K562 (cell line): Measurements from ENCODE around the gene MAP2K7. TPM values are rescaled to one million over a fixed set of nuclear protein-coding genes. Genes with fewer than 3 reads are reported as not detected.

ENCODE experiments used
- ATAC-seq: fragments of 200-7000 bp; cut with Tn5 transposase; 3 replicates; pipeline ENCODE4 v1.9.1; 2020; ENCODE audit warnings: moderate library complexity
- BruUV-seq: library from RNA; stranded (reverse); fragments of 400-500 nt; replicated peaks from 2 replicates; lab custom pipeline; 2021; lab: Mats Ljungman, UMichigan
- CTCF ChIA-PET: fragments of 300-600 bp; formaldehyde crosslinking; extraction: SDS; loops from one replicate; lab custom pipeline; 2021; ENCODE audit warnings: low intra/inter-chr PET ratio; lab: Yijun Ruan, JAX
- POLR2A ChIA-PET: fragments of 300-600, 350-650 bp; sonication (Branson Sonifier 250); formaldehyde crosslinking; extraction: SDS; loops from one replicate; lab custom pipeline; 2021; ENCODE audit warnings: antibody characterized with exemption, inconsistent platforms; lab: Yijun Ruan, JAX
- DNase-seq, 4 experiments: peaks; one replicate each; pipeline versions ENCODE4 v3.0.0 to v3.0.0-alpha.2; 2011 to 2018; ENCODE audit warnings: low spot score in 3 of 4, mixed read lengths in 3 of 4; ENCODE audit errors: extremely low read depth in 1 of 4
- FAIRE-seq: peaks from 2 replicates; lab custom pipeline; 2011; peaks lifted over from hg19 to GRCh38; lab: Jason Lieb, UNC
- H2AFZ ChIP-seq: 2 replicates; pipeline ENCODE4 v1.6.0; 2011; ENCODE audit warnings: low read depth, low read length, control low read depth, inconsistent platforms
- H3K27ac ChIP-seq: fragments of 200-600 bp; 3 replicates; pipeline ENCODE4 v1.8.0; 2011; ENCODE audit warnings: low read depth, mild to moderate bottlenecking, control low read depth, inconsistent platforms, low read length, moderate library complexity, mixed read lengths; ENCODE audit errors: extremely low read depth
- H3K27me3 ChIP-seq, 2 experiments: fragments of 300-600 bp in 1 of 2; 2 replicates in 1 of 2; 3 replicates in 1 of 2; pipeline versions ENCODE4 v1.6.0 to v1.8.0; 2011; ENCODE audit warnings: inconsistent platforms in 2 of 2, low read length in 2 of 2, mild to moderate bottlenecking in 1 of 2, mixed read lengths in 1 of 2, moderate library complexity in 1 of 2; ENCODE audit not compliant: control insufficient read depth in 2 of 2, insufficient read depth in 2 of 2
- H3K36me3 ChIP-seq: fragments of 300-600 bp; 3 replicates; pipeline ENCODE4 v1.8.0; 2011; ENCODE audit warnings: mild to moderate bottlenecking, low read length, inconsistent platforms; ENCODE audit not compliant: control insufficient read depth, insufficient read depth
- H3K4me1 ChIP-seq, 2 experiments: fragments of 200-600 bp in 1 of 2; replicated peaks in 1 of 2; 2 replicates in 1 of 2; 3 replicates in 1 of 2; pipeline versions ENCODE4 v1.5.1 to v1.8.0; 2011; ENCODE audit warnings: inconsistent platforms in 2 of 2, low read length in 2 of 2, mild to moderate bottlenecking in 1 of 2, mixed read lengths in 1 of 2, moderate library complexity in 1 of 2; ENCODE audit not compliant: control insufficient read depth in 2 of 2, insufficient read depth in 2 of 2
- H3K4me2 ChIP-seq: 2 replicates; pipeline ENCODE4 v1.6.1; 2011; ENCODE audit warnings: low read length, control low read depth, inconsistent platforms, mixed read lengths; ENCODE audit not compliant: insufficient read depth
- H3K4me3 ChIP-seq: fragments of 200-600 bp; sonication (generic), shearing (Covaris generic); 2 replicates; pipeline ENCODE4 v1.5.1; 2016; ENCODE audit warnings: control low read depth, inconsistent platforms
- H3K79me2 ChIP-seq: fragments of 200-600 bp; 3 replicates; pipeline ENCODE4 v1.8.0; 2011; ENCODE audit warnings: low read length, inconsistent platforms; ENCODE audit not compliant: control insufficient read depth, insufficient read depth
- H3K9ac ChIP-seq, 2 experiments: 2 replicates each; pipeline versions ENCODE4 v1.6.0 to v1.6.1; 2011; ENCODE audit warnings: low read depth in 2 of 2, low read length in 2 of 2, control low read depth in 1 of 2, inconsistent platforms in 1 of 2, mild to moderate bottlenecking in 1 of 2, mixed read lengths in 1 of 2; ENCODE audit not compliant: insufficient read depth in 1 of 2
- H3K9me1 ChIP-seq: one replicate; pipeline ENCODE4 v1.6.0; 2011; ENCODE audit warnings: inconsistent platforms, mild to moderate bottlenecking, low read length, moderate library complexity; ENCODE audit not compliant: control insufficient read depth, insufficient read depth
- H3K9me3 ChIP-seq: replicated peaks from 2 replicates; pipeline ENCODE4 v1.5.1; 2011; ENCODE audit warnings: low read depth, low read length, inconsistent platforms; ENCODE audit not compliant: control insufficient read depth, insufficient read depth
- H4K20me1 ChIP-seq: replicated peaks from 2 replicates; pipeline ENCODE4 v1.6.1; 2011; ENCODE audit warnings: low read length, inconsistent platforms, mixed read lengths; ENCODE audit not compliant: control insufficient read depth, insufficient read depth
- CHD4 ChIP-seq: fragments of 200-600 bp; sonication (generic); IDR thresholded peaks from 3 replicates; pipeline ENCODE4 v1.6.1; 2012; ENCODE audit warnings: low read depth, mild to moderate bottlenecking, mixed read lengths, low read length, inconsistent platforms; ENCODE audit not compliant: insufficient read depth, insufficient replicate concordance, poor library complexity, severe bottlenecking
- CREB1 ChIP-seq, 2 experiments: sonication (generic) in 1 of 2; formaldehyde crosslinking in 1 of 2; IDR thresholded peaks; 2 replicates each; pipeline versions ENCODE4 v1.6.1 to v1.8.0; 2012 to 2022; ENCODE audit warnings: inconsistent platforms in 1 of 2, mild to moderate bottlenecking in 1 of 2, missing genetic modification reagents in 1 of 2, moderate library complexity in 1 of 2
- ELF1 ChIP-seq: fragments of 200-800 bp; sonication (Bioruptor generic); IDR thresholded peaks from 2 replicates; pipeline ENCODE4 v1.6.1; 2016; ENCODE audit warnings: missing genetic modification characterization, missing compliant biosample characterization
- GABPB2 ChIP-seq: fragments of 250-450 bp; sonication (Bioruptor Pico); conservative IDR thresholded peaks from 2 replicates; pipeline ENCODE4 v1.5.1; 2021; ENCODE audit warnings: mild to moderate bottlenecking
- HCFC1 ChIP-seq: IDR thresholded peaks from 2 replicates; pipeline ENCODE4 v1.6.1; 2012; ENCODE audit warnings: low read depth, low read length, improper control_type of control experiment
- HDGF ChIP-seq: fragments of 450-650 bp; IDR thresholded peaks from 2 replicates; pipeline ENCODE4 v1.6.1; 2016
- HMGXB4 ChIP-seq: sonication (generic); formaldehyde crosslinking; IDR thresholded peaks from 2 replicates; pipeline ENCODE4 v1.8.1; 2023; ENCODE audit warnings: mild to moderate bottlenecking, missing genetic modification reagents
- KLF16 ChIP-seq: IDR thresholded peaks from 2 replicates; pipeline ENCODE4 v1.6.1; 2016; ENCODE audit warnings: antibody characterized with exemption
- L3MBTL2 ChIP-seq: fragments of 450-650 bp; IDR thresholded peaks from 2 replicates; pipeline ENCODE4 v1.6.1; 2016; ENCODE audit warnings: mild to moderate bottlenecking, moderate library complexity
- LCOR ChIP-seq: sonication (generic); formaldehyde crosslinking; IDR thresholded peaks from 2 replicates; pipeline ENCODE4 v1.8.0; 2022; ENCODE audit warnings: mild to moderate bottlenecking, missing genetic modification reagents
- MYBL2 ChIP-seq, 2 experiments: fragments of 450-650 bp in 1 of 2; sonication (generic) in 1 of 2; formaldehyde crosslinking in 1 of 2; IDR thresholded peaks; 2 replicates each; pipeline versions ENCODE4 v1.6.1 to v1.8.1; 2017 to 2022; ENCODE audit warnings: borderline replicate concordance in 1 of 2, inconsistent platforms in 1 of 2, low read depth in 1 of 2, mild to moderate bottlenecking in 1 of 2, missing genetic modification reagents in 1 of 2, moderate library complexity in 1 of 2
- NONO ChIP-seq, 2 experiments: fragments of 200-400 bp in 1 of 2; fragments of 450-650 bp in 1 of 2; formaldehyde crosslinking in 1 of 2; IDR thresholded peaks; 2 replicates each; pipeline ENCODE4 v1.6.1; 2017; ENCODE audit warnings: low read depth in 2 of 2, mild to moderate bottlenecking in 2 of 2, moderate library complexity in 2 of 2, low read length in 1 of 2
- RB1 ChIP-seq: fragments of 450-650 bp; IDR thresholded peaks from 2 replicates; pipeline ENCODE4 v1.6.1; 2017; ENCODE audit warnings: low read depth, mild to moderate bottlenecking
- SPI1 ChIP-seq: IDR thresholded peaks from 2 replicates; pipeline ENCODE4 v1.6.1; 2011; ENCODE audit warnings: low read depth, low read length, control low read depth, borderline replicate concordance
- SUPT5H ChIP-seq: fragments of 450-650 bp; IDR thresholded peaks from 2 replicates; pipeline ENCODE4 v1.6.1; 2016
- TAF1 ChIP-seq: IDR thresholded peaks from 2 replicates; pipeline ENCODE4 v1.6.1; 2011; ENCODE audit warnings: mild to moderate bottlenecking, low read length, moderate library complexity; ENCODE audit not compliant: insufficient read depth, control insufficient read depth, severe bottlenecking; ENCODE audit errors: extremely low read depth
- YY1 ChIP-seq, 3 experiments: IDR thresholded peaks; 2 replicates each; pipeline ENCODE4 v1.6.1; 2011; ENCODE audit warnings: low read length in 2 of 3, mild to moderate bottlenecking in 2 of 3, moderate library complexity in 2 of 3, borderline replicate concordance in 1 of 3, control low read depth in 1 of 3, low read depth in 1 of 3; ENCODE audit not compliant: insufficient read depth in 3 of 3, insufficient replicate concordance in 2 of 3, control insufficient read depth in 1 of 3, insufficient read length in 1 of 3; ENCODE audit errors: extremely low read depth in 1 of 3
- WGBS: fragments of 100-300 bp; shearing (Covaris generic); methylation state at CpG from one replicate; pipeline ENCODE4 v1.1.6; 2016; ENCODE audit warnings: low coverage, mixed read lengths; ENCODE audit not compliant: insufficient coverage; ENCODE audit errors: missing lambda C conversion rate; 5-methylcytosine and 5-hydroxymethylcytosine counted together
- in situ Hi-C: fragments of 300-500 bp; cut with MboI; formaldehyde crosslinking; loops from 4 replicates; pipeline ENCODE4 v1.15.0; 2018; ENCODE audit warnings: inconsistent platforms, mixed read lengths
- intact Hi-C: fragments of 100-400 bp; cut with micrococcal nuclease; formaldehyde crosslinking; loops from 2 replicates; pipeline ENCODE4 v1.14.2; 2022
- polyA plus RNA-seq, 8 experiments: library from polyadenylated mRNA; depleted of rRNA in 4 of 8; stranded (reverse) in 5 of 8; unstranded in 3 of 8; fragments of >200 nt; fragmentation: Nextera tagmentation in 2 of 8; fragmentation: Illumina TruSeq in 1 of 8; extraction: Ambion mirVana in 2 of 8; extraction: Trizol in 1 of 8; gene quantifications; 2 replicates each; pipeline versions ENCODE4 v1.2.1 to v1.2.3, GENCODE V29; 2011 to 2014; ENCODE audit warnings: inconsistent platforms in 1 of 8, missing spikeins in 1 of 8
- total RNA-seq, 7 experiments: library from RNA; depleted of rRNA in 6 of 7; stranded (reverse); fragments of >200 nt in 6 of 7; fragmentation: Illumina TruSeq in 2 of 7; extraction: Trizol in 2 of 7; gene quantifications; 2 replicates each; pipeline versions ENCODE4 v1.2.1 to v1.2.3, GENCODE V29; 2011 to 2021; ENCODE audit warnings: low replicate concordance in 1 of 7

The MAP2K7 gene
- total and polyA plus RNA-seq, 9 of the 15 experiments (the other 6 are each of a cell fraction or from before 2014, with no cell fraction given): 0.51 to 45.8 (median 14.1) TPM

GRCh38 chr19:7919610-7920518 lies 16.2 kb downstream of the MAP2K7 start, which contains the start of gene SNAPC2:
Gene SNAPC2 (plus strand): TSS chr19:7920338. CDS start chr19:7920367, 29 bp downstream.
- ATAC-seq (peak; percentile 86), FAIRE-seq (peak; percentile 91), DNase-seq (peak; percentile 81 to 99 (median 85))
- H3K4me1 ChIP-seq: peaks cover 9 to 73% of the 10 kb centered on the region in 2 experiments
- H3K79me2 ChIP-seq: peaks cover 14% of the 10 kb centered on the region
- no peaks in the 10 kb centered on the region for H3K27me3 ChIP-seq
- H3K4me2 ChIP-seq: peak within 1 kb of the TSS; percentile 98
- whole genome bisulfite sequencing: under 1% methylated on average over 58 of the region's 62 CpGs
- H2AFZ ChIP-seq: peak within 1 kb of the TSS; percentile 90
- H3K4me3 ChIP-seq: peak within 1 kb of the TSS; percentile 81
- in situ Hi-C loops: loop anchor here (5.0 kb wide), 1 partner anchor 68 kb away; no protein-coding TSS in a partner anchor
- intact Hi-C loops: loop anchor here (5.0 kb wide), 1 partner anchor 48 kb away; the partner anchor contains the start of gene PRR36
- peaks cover 10% of the 10 kb centered on the region; the same call in 1 of the 2 replicates for H4K20me1 ChIP-seq
- H3K9me3 ChIP-seq: no peaks in the 10 kb centered on the region
- H3K9me1 ChIP-seq: no peaks in the 10 kb centered on the region
- POLR2A ChIA-PET: interaction anchor here (0.6 to 3.1 kb wide), 14 partner anchors 8 to 647 kb away, joined by 3 to 26 read pairs (median 6); partner anchors contain the start of genes MAP2K7 and TIMM44
- H3K36me3 ChIP-seq: peaks cover 19% of the 10 kb centered on the region; the same call in 1 of the 3 replicates
- peak within 1 kb of the TSS; percentile 80 to 93 for H3K9ac ChIP-seq
- BruUV-seq: TSS peak; percentile 92
- CTCF ChIA-PET: no interaction called here
- peak within 1 kb of the TSS; percentile 89 for H3K27ac ChIP-seq
- TF ChIP-seq SPI1 (0 out of 2 replicates have a peak, but pooled peaks have one; percentile 13), CHD4 (no peak), NONO (IDR thresholded peaks at IDR 0.05; ENCODE audit: low read depth in 2 of 2, low read length in 1 of 2) (peak in 1 of 2 experiments; percentile 18; a peak in 1 of 4 replicates), YY1 (IDR thresholded peaks at IDR 0.05; ENCODE audit: borderline replicate concordance in 1 of 3, control insufficient read depth in 1 of 3, extremely low read depth in 1 of 3, insufficient read depth in 3 of 3, insufficient read length in 1 of 3, insufficient replicate concordance in 2 of 3, low read depth in 1 of 3, low read length in 2 of 3) (peak in 2 of 3 experiments; percentile 38 to 53), L3MBTL2 (peak; percentile 64), LCOR (0 out of 2 replicates have a peak, but pooled peaks have one; percentile 34), ELF1 (tag) (0 out of 2 replicates have a peak, but pooled peaks have one; percentile 19), KLF16 (peak; percentile 73), RB1 (peak; percentile 72), GABPB2 (CRISPR knock-in tag) (no peak), MYBL2 (IDR thresholded peaks at IDR 0.05; ENCODE audit: low read depth) (no peak), MYBL2 (CRISPR knock-in tag; IDR thresholded peaks at IDR 0.05; ENCODE audit: borderline replicate concordance) (no peak), SUPT5H (peak; percentile 63), CREB1 (IDR thresholded peaks at IDR 0.05) (peak; percentile 47), CREB1 (CRISPR knock-in tag; IDR thresholded peaks at IDR 0.05) (peak; percentile 49; the same call in 1 of the 2 replicates), TAF1 (peak; percentile 4), HDGF (no peak), HCFC1 (peak; percentile 68), HMGXB4 (CRISPR knock-in tag) (0 out of 2 replicates have a peak, but pooled peaks have one; percentile 25)
